GM12878 (cell line): ENCODE data around the gene PAEP. TPM values are rescaled to one million over a fixed set of nuclear protein-coding genes. Genes with fewer than 3 reads are reported as not detected.

Experiments
- ATAC-seq: fragments of 200-7000 bp; cut with Tn5 transposase; 3 replicates; pipeline ENCODE4 v1.9.1; 2020; ENCODE audit warnings: mild to moderate bottlenecking, moderate library complexity
- BruUV-seq: library from RNA; stranded (reverse); fragments of 400-500 nt; replicated peaks from 2 replicates; lab custom pipeline; 2021; lab: Mats Ljungman, UMichigan
- CTCF ChIA-PET: fragments of 300-600 bp; sonication (Branson Sonifier 250); formaldehyde crosslinking; extraction: SDS; loops from one replicate; lab custom pipeline; 2021; ENCODE audit warnings: inconsistent platforms; lab: Yijun Ruan, JAX
- POLR2A ChIA-PET: fragments of 350-600 bp; formaldehyde crosslinking; extraction: SDS; loops from one replicate; lab custom pipeline; 2021; ENCODE audit warnings: inconsistent platforms; lab: Charles Lee
- RAD21 ChIA-PET: fragments of 300-600 bp; sonication (Branson Sonifier 250); formaldehyde crosslinking; loops from one replicate; lab custom pipeline; 2023; ENCODE audit warnings: antibody characterized with exemption; ENCODE audit not compliant: unreplicated experiment; lab: Charles Lee
- SMC1A ChIA-PET: fragments of 300-600 bp; sonication (Branson Sonifier 250); formaldehyde crosslinking; loops from one replicate; lab custom pipeline; 2023; ENCODE audit not compliant: unreplicated experiment, uncharacterized antibody; lab: Charles Lee
- DNase-seq: peaks from one replicate; pipeline ENCODE4 v3.0.0-alpha.2; 2011; ENCODE audit warnings: low read depth, low spot score
- FAIRE-seq: peaks from 3 replicates; lab custom pipeline; 2011; peaks lifted over from hg19 to GRCh38; lab: Jason Lieb, UNC
- H2AFZ ChIP-seq: 2 replicates; pipeline ENCODE4 v1.6.0; 2011; ENCODE audit warnings: low read depth, low read length, control low read depth; ENCODE audit not compliant: control insufficient read depth
- H3K27ac ChIP-seq: 2 replicates; pipeline ENCODE4 v1.5.1; 2011; ENCODE audit warnings: control low read depth; ENCODE audit not compliant: control insufficient read depth, insufficient read depth
- H3K27me3 ChIP-seq, 2 experiments: replicated peaks in 1 of 2; 2 replicates each; pipeline versions ENCODE4 v1.6.0 to v1.6.1; 2011; ENCODE audit warnings: low read length in 1 of 2; ENCODE audit not compliant: control insufficient read depth in 2 of 2, insufficient read depth in 2 of 2
- H3K36me3 ChIP-seq, 2 experiments: 2 replicates each; pipeline ENCODE4 v1.5.1; 2011; ENCODE audit warnings: low read length in 1 of 2; ENCODE audit not compliant: control insufficient read depth in 2 of 2, insufficient read depth in 2 of 2
- H3K4me1 ChIP-seq: 2 replicates; pipeline ENCODE4 v1.6.1; 2011; ENCODE audit warnings: mild to moderate bottlenecking, low read length, moderate library complexity, mixed read lengths; ENCODE audit not compliant: control insufficient read depth, insufficient read depth
- H3K4me2 ChIP-seq: 2 replicates; pipeline ENCODE4 v1.6.0; 2011; ENCODE audit warnings: control low read depth; ENCODE audit not compliant: control insufficient read depth, insufficient read depth
- H3K4me3 ChIP-seq: fragments of 200-600 bp; sonication (generic); 2 replicates; pipeline ENCODE4 v1.5.1; 2016
- H3K79me2 ChIP-seq: 2 replicates; pipeline ENCODE4 v1.6.0; 2011; ENCODE audit warnings: low read length; ENCODE audit not compliant: control insufficient read depth, insufficient read depth
- H3K9ac ChIP-seq: 2 replicates; pipeline ENCODE4 v1.8.0; 2011; ENCODE audit warnings: low read length, control low read depth, mixed read lengths; ENCODE audit not compliant: control insufficient read depth, insufficient read depth
- H3K9me3 ChIP-seq: replicated peaks from 3 replicates; pipeline ENCODE4 v1.5.1; 2011; ENCODE audit warnings: mild to moderate bottlenecking, low read length; ENCODE audit not compliant: control insufficient read depth, insufficient read depth
- H4K20me1 ChIP-seq: 2 replicates; pipeline ENCODE4 v1.6.0; 2011; ENCODE audit not compliant: control insufficient read depth, insufficient read depth
- BACH1 ChIP-seq: fragments of 450-650 bp; IDR thresholded peaks from 2 replicates; pipeline ENCODE4 v1.6.1; 2017; ENCODE audit warnings: mild to moderate bottlenecking, borderline replicate concordance
- BMI1 ChIP-seq: fragments of 450-650 bp; IDR thresholded peaks from 2 replicates; pipeline ENCODE4 v1.6.1; 2016; ENCODE audit warnings: mild to moderate bottlenecking, moderate library complexity, borderline replicate concordance
- CBX5 ChIP-seq: sonication (generic); IDR thresholded peaks from 2 replicates; pipeline ENCODE4 v1.6.1; 2016; ENCODE audit warnings: low read depth, moderate library complexity, mild to moderate bottlenecking, inconsistent platforms
- EP300 ChIP-seq, 2 experiments: fragments of 150-350 bp in 1 of 2; IDR thresholded peaks; 2 replicates each; pipeline ENCODE4 v1.6.1; 2011 to 2012; ENCODE audit warnings: low read depth in 2 of 2, low read length in 2 of 2, borderline replicate concordance in 1 of 2, improper control_type of control experiment in 1 of 2, inconsistent platforms in 1 of 2; ENCODE audit not compliant: control insufficient read depth in 1 of 2
- GABPA ChIP-seq: IDR thresholded peaks from 2 replicates; pipeline ENCODE4 v1.6.1; 2014; ENCODE audit warnings: antibody characterized with exemption, low read depth, mild to moderate bottlenecking, inconsistent platforms
- JUND ChIP-seq: IDR thresholded peaks from 2 replicates; pipeline ENCODE4 v1.6.1; 2012; ENCODE audit warnings: low read depth, mild to moderate bottlenecking, low read length, improper control_type of control experiment, moderate library complexity
- MAX ChIP-seq: IDR thresholded peaks from 2 replicates; pipeline ENCODE4 v1.6.1; 2012; ENCODE audit warnings: low read depth, low read length, improper control_type of control experiment
- MTA3 ChIP-seq: IDR thresholded peaks from 2 replicates; pipeline ENCODE4 v1.6.1; 2012; ENCODE audit warnings: low read length, inconsistent platforms, borderline replicate concordance
- MYC ChIP-seq: IDR thresholded peaks from 2 replicates; pipeline ENCODE4 v1.6.1; 2011; ENCODE audit warnings: mild to moderate bottlenecking, low read length, moderate library complexity, inconsistent platforms; ENCODE audit not compliant: insufficient read depth, insufficient replicate concordance, insufficient read length, severe bottlenecking
- PAX5 ChIP-seq: IDR thresholded peaks from 2 replicates; pipeline ENCODE4 v1.6.1; 2011; ENCODE audit warnings: low read depth, low read length, borderline replicate concordance
- POLR2AphosphoS2 ChIP-seq: IDR thresholded peaks from 2 replicates; pipeline ENCODE4 v1.6.1; 2011; ENCODE audit warnings: low read depth, mild to moderate bottlenecking, low read length, improper control_type of control experiment, moderate library complexity
- POLR2AphosphoS5 ChIP-seq: IDR thresholded peaks from 2 replicates; pipeline ENCODE4 v1.6.1; 2011; ENCODE audit warnings: mild to moderate bottlenecking, low read length, inconsistent platforms
- RELB ChIP-seq: fragments of 450-650 bp; IDR thresholded peaks from 2 replicates; pipeline ENCODE4 v1.6.1; 2017; ENCODE audit warnings: low read depth, mild to moderate bottlenecking, moderate library complexity
- TCF12 ChIP-seq: IDR thresholded peaks from 2 replicates; pipeline ENCODE4 v1.6.1; 2011; ENCODE audit warnings: low read depth, mild to moderate bottlenecking, low read length
- ZNF24 ChIP-seq: fragments of 450-650 bp; IDR thresholded peaks from 2 replicates; pipeline ENCODE4 v1.6.1; 2017; ENCODE audit warnings: antibody characterized with exemption, mild to moderate bottlenecking
- ZNF592 ChIP-seq: fragments of 450-650 bp; IDR thresholded peaks from 2 replicates; pipeline ENCODE4 v1.6.1; 2017; ENCODE audit warnings: mild to moderate bottlenecking, moderate library complexity
- WGBS: methylation state at CpG from one replicate; pipeline ENCODE4 v1.1.6; 2016; ENCODE audit warnings: low lambda C conversion rate; ENCODE audit not compliant: insufficient replicate concordance, insufficient coverage; ENCODE audit errors: missing lambda C conversion rate; 5-methylcytosine and 5-hydroxymethylcytosine counted together
- in situ Hi-C: fragments of 300-500 bp; cut with MboI; formaldehyde crosslinking; loops from 9 replicates; pipeline ENCODE4 v1.14.3; 2018; ENCODE audit warnings: mixed read lengths
- intact Hi-C: fragments of 100-400 bp; cut with micrococcal nuclease; formaldehyde crosslinking; loops from one replicate; pipeline ENCODE4 v1.14.2; 2022; ENCODE audit not compliant: unreplicated experiment
- polyA plus RNA-seq, 11 experiments: library from polyadenylated mRNA; depleted of rRNA in 4 of 11; unstranded in 6 of 11; stranded (reverse) in 5 of 11; fragments of >200 nt; fragmentation: Nextera tagmentation in 4 of 11; fragmentation: Illumina TruSeq in 1 of 11; extraction: Ambion mirVana in 4 of 11; extraction: Trizol in 1 of 11; gene quantifications; 1 replicate in 1 of 11; 2 replicates in 10 of 11; pipeline versions ENCODE4 v1.2.1 to v1.2.3, GENCODE V29; 2011 to 2016; ENCODE audit warnings: inconsistent platforms in 2 of 11, missing spikeins in 2 of 11, low read depth in 1 of 11
- total RNA-seq, 4 experiments: library from RNA; depleted of rRNA in 3 of 4; stranded (reverse); fragments of >200 nt in 3 of 4; fragmentation: Illumina TruSeq in 1 of 4; extraction: Trizol in 1 of 4; gene quantifications; 2 replicates each; pipeline versions ENCODE4 v1.2.1 to v1.2.3, GENCODE V29; 2013 to 2021

The PAEP gene
- total and polyA plus RNA-seq, 10 of the 15 experiments (the other 5 are each of a cell fraction or from before 2014, with no cell fraction given), result not detected

GRCh38 chr9:135523521-135524129, 37.9 kb upstream of the PAEP start:
- ATAC-seq (no peak), FAIRE-seq (no peak), DNase-seq (no peak)
- SMC1A ChIA-PET, result no interaction called here
- no peaks in the 10 kb centered on the region for H3K79me2 ChIP-seq
- H3K4me2 ChIP-seq, result no peak overlapping the region
- RAD21 ChIA-PET, result no interaction called here
- no peak overlapping the region for H2AFZ ChIP-seq
- in situ Hi-C loops (no loop called here), intact Hi-C loops (no loop called here)
- H3K27ac ChIP-seq, result no peak overlapping the region
- POLR2A ChIA-PET, result interaction anchor here (0.6 kb wide), 1 partner anchor 335 kb away, joined by 8 read pairs; no protein-coding TSS in a partner anchor
- no peaks in the 10 kb centered on the region for H3K36me3 ChIP-seq
- H3K27me3 ChIP-seq, result no peaks in the 10 kb centered on the region
- H3K9me3 ChIP-seq, result no peaks in the 10 kb centered on the region
- no peak overlapping the region for H3K9ac ChIP-seq
- H3K4me3 ChIP-seq, result no peak overlapping the region
- 18% methylated on average over 16 of the region's 21 CpGs for WGBS
- no TSS peak for BruUV-seq
- no peaks in the 10 kb centered on the region for H4K20me1 ChIP-seq
- CTCF ChIA-PET, result no interaction called here
- no peaks in the 10 kb centered on the region for H3K4me1 ChIP-seq
- TF ChIP-seq EP300 (IDR thresholded peaks at IDR 0.05; ENCODE audit: borderline replicate concordance in 1 of 2, control insufficient read depth in 1 of 2, low read depth in 2 of 2, low read length in 2 of 2), result no peak
- no peak for TF ChIP-seq BACH1
- TF ChIP-seq TCF12, result no peak
- no peak for TF ChIP-seq ZNF24
- no peak for TF ChIP-seq POLR2AphosphoS2
- no peak for TF ChIP-seq RELB
- TF ChIP-seq POLR2AphosphoS5, result no peak
- TF ChIP-seq ZNF592, result no peak
- TF ChIP-seq PAX5, result no peak
- no peak for TF ChIP-seq CBX5
- TF ChIP-seq BMI1, result no peak
- no peak for TF ChIP-seq MYC
- no peak for TF ChIP-seq MTA3
- TF ChIP-seq GABPA, result no peak
- TF ChIP-seq JUND, result no peak
- TF ChIP-seq MAX, result no peak
